Heart right ventricle (tissue), 16 donors: Measurements from ENCODE around the gene PRKAG2. TPM values are rescaled to one million over a fixed set of nuclear protein-coding genes. Genes with fewer than 3 reads are reported as not detected.

Experiments used
- ATAC-seq, 8 donors: fragments of 200-7000 bp; cut with Tn5 transposase; one replicate each; pipeline ENCODE4 v1.9.1; 2020; ENCODE audit warnings: mild to moderate bottlenecking in 8 of 8, moderate library complexity in 8 of 8, moderate number of reproducible peaks in 1 of 8
- DNase-seq, 2 donors: peaks; one replicate each; pipeline ENCODE4 v3.0.0-alpha.2; 2020
- H3K27ac ChIP-seq, 10 donors: fragments of 200-600 bp; sonication (generic) in 2 of 10; one replicate each; pipeline versions ENCODE4 v1.5.0 to v1.8.0; 2020 to 2022; ENCODE audit warnings: mild to moderate bottlenecking in 3 of 10
- H3K27me3 ChIP-seq, 7 donors: fragments of 200-600 bp; one replicate each; pipeline ENCODE4 v1.8.0; 2021 to 2022; ENCODE audit warnings: mild to moderate bottlenecking in 2 of 7
- H3K36me3 ChIP-seq, 9 donors: fragments of 200-600 bp; sonication (generic) in 1 of 9; one replicate each; pipeline versions ENCODE4 v1.5.0 to v1.8.0; 2020 to 2022; ENCODE audit warnings: mild to moderate bottlenecking in 2 of 9
- H3K4me1 ChIP-seq, 9 donors: fragments of 200-600 bp; sonication (generic) in 1 of 9; one replicate each; pipeline versions ENCODE4 v1.5.0 to v1.8.0; 2020 to 2022; ENCODE audit warnings: mild to moderate bottlenecking in 4 of 9
- H3K4me3 ChIP-seq, 10 donors: fragments of 200-600 bp; sonication (generic) in 2 of 10; one replicate each; pipeline versions ENCODE4 v1.5.0 to v1.8.0; 2020 to 2022; ENCODE audit warnings: mild to moderate bottlenecking in 7 of 10, moderate library complexity in 2 of 10
- H3K9me3 ChIP-seq, 11 donors: fragments of 200-600 bp in 10 of 11; sonication (generic) in 2 of 11; one replicate each; pipeline versions ENCODE4 v1.5.0 to v1.8.0; 2013 to 2022; ENCODE audit warnings: mild to moderate bottlenecking in 2 of 11, control low read depth in 1 of 11, moderate library complexity in 1 of 11
- WGBS, 2 donors: extraction: QIAGEN DNeasy Blood & Tissue Kit; methylation state at CpG; one replicate each; pipeline ENCODE4 v1.1.7; 2013; ENCODE audit warnings: inconsistent platforms in 1 of 2; 5-methylcytosine and 5-hydroxymethylcytosine counted together
- intact Hi-C, 10 donors: fragments of 100-400 bp; cut with DNase I; formaldehyde crosslinking; loops; one replicate each; pipeline versions ENCODE4 v1.11.1 to v1.14.2; 2022
- polyA plus RNA-seq, 2 donors: library from polyadenylated mRNA; stranded (reverse); fragments of 200-250 nt; gene quantifications; one replicate each; pipeline ENCODE4 v1.2.3, GENCODE V29; 2013
- total RNA-seq, 10 donors: library from RNA; stranded (reverse); fragmentation: NEBNext Ultra II Directional in 3 of 10; extraction: Animal tissue kit (Norgen Biotek cat#: 25700) in 3 of 10; gene quantifications; one replicate each; pipeline versions ENCODE4 v1.2.1 to v1.2.4, GENCODE V29; 2021 to 2023
- TF ChIP-seq, protein P1 (sequence below), 9 donors: fragments of 200-600 bp; sonication (generic) in 2 of 9; IDR thresholded peaks; one replicate each; pipeline versions ENCODE4 v1.5.0 to v1.8.0; 2021 to 2022; ENCODE audit warnings: antibody characterized with exemption in 9 of 9, mild to moderate bottlenecking in 5 of 9, moderate library complexity in 1 of 9
- donor health status: Arrhythmogenic right ventricular cardiomyopathy.
- donor health status: ischemic (EF 13 %, LVEDD 7.1; RV severe dilation, severe dysfunction).
- donor health status: healthy with polysubstance abuse.
- donor health status: DM: no; HTN: yes; CAD: no.
- donor health status: DM: no; HTN: no; CAD: no.
- donor health status: ischemic (EF 25% LVEDD 6.9; RV normal size, moderate dysfunction).
- donor health status: ischemic (EF 25% LVEDD 5.7; RV mildly dilated, moderate dysfunction).
- donor health status: healthy.
- donor health status: DM: yes; HTN: yes; CAD: no.
- donor health status: Ischemic cardiomyopathy.
- donor health status: ischemic (EF 35%, LVEDD 5.7; RV mildly dilated, moderate dysfunction).
- donor health status: nonischemic (EF 11% LVEDD 7.7; RV severe dilation, severe dysfunction).
- donor health status: DM: yes; HTN: yes; CAD: no.
- donor health status: PGD.
- donor health status: ischemic (EF 29% LVEDD 5.4; RV normal size, mild dysfunction).
- donor health status: nonischemic (EF 23%, LVEDD 6.1; RV moderate dilation, normal function).

PRKAG2 gene
- total and polyA plus RNA-seq, 12 donors, result 52.4 to 156 (median 114) TPM

DNA sequence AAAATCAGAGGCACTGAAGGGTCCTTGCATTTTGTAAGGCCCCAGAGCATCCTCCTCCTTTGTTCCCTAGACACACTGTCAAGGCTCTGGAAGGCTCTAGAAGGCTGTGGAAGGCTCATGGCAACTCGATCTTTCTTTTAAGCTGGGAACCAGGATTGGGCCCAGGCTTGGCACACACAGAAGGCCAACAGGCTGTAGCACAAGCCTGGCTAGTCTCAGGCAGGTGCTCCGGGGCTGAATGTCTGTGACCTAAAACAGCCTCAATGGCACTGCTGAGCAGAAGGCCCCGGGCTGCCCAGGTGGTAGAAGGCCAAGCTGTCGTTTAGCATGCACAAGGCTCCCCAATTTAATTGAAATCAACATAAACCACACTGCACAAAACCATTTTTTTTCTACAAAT, 55.7 kb downstream of the PRKAG2 start:
- H3K4me3 ChIP-seq, result no peak overlapping the region
- TF ChIP-seq, protein P1, sequence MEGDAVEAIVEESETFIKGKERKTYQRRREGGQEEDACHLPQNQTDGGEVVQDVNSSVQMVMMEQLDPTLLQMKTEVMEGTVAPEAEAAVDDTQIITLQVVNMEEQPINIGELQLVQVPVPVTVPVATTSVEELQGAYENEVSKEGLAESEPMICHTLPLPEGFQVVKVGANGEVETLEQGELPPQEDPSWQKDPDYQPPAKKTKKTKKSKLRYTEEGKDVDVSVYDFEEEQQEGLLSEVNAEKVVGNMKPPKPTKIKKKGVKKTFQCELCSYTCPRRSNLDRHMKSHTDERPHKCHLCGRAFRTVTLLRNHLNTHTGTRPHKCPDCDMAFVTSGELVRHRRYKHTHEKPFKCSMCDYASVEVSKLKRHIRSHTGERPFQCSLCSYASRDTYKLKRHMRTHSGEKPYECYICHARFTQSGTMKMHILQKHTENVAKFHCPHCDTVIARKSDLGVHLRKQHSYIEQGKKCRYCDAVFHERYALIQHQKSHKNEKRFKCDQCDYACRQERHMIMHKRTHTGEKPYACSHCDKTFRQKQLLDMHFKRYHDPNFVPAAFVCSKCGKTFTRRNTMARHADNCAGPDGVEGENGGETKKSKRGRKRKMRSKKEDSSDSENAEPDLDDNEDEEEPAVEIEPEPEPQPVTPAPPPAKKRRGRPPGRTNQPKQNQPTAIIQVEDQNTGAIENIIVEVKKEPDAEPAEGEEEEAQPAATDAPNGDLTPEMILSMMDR (IDR thresholded peaks at IDR 0.05), result no peak
- ATAC-seq, result no peak
- intact Hi-C loops, result no loop called here
- H3K9me3 ChIP-seq, result no peaks in the 10 kb centered on the region
- H3K27me3 ChIP-seq, result no peaks in the 10 kb centered on the region
- peaks cover 0 to 43% (median 22%) of the 10 kb centered on the region in 9 donors for H3K4me1 ChIP-seq
- no peaks in the 10 kb centered on the region for H3K36me3 ChIP-seq
- DNase-seq, result no peak
- WGBS, 2 donors, result 93 to 94% methylated on average over 4 of the region's 4 CpGs
- H3K27ac ChIP-seq, result no peak overlapping the region

DNA sequence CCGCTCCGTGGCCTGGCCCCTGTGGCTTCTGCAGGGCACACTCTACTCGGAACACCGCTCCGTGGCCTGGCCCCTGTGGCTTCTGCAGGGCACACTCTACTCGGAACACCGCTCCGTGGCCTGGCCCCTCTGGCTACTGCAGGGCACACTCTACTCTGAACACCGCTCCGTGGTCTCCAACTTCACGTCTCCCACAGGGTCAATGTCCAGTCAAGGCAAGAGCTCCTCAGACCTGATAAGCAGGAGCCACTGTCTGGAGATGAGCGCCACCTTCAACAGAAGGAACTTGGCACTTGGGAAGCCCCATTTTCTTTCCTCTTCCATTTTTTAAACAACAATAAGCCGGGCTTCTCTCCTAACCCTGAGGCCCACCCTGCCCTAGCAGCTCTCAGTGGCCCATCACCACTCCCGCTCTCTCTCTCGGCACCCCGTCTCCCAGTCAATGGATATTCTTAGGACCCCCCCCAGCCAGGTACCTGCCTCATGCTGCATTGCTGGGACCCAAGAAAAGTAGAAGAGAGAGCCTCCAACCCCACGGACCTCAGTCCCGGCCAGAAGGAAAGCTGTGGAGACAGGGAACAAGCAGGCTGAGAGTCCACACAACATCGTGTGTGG, 56.3 kb downstream of the PRKAG2 start:
- TF ChIP-seq, protein P1 (IDR thresholded peaks at IDR 0.05), result no peak
- Histone ChIP-seq H3K36me3 (no peaks in the 10 kb centered on the region), H3K27ac (no peak overlapping the region), H3K4me3 (no peak overlapping the region), H3K27me3 (no peaks in the 10 kb centered on the region), H3K4me1 (peaks cover 0 to 43% (median 20%) of the 10 kb centered on the region in 9 donors), H3K9me3 (no peaks in the 10 kb centered on the region)
- 77 to 94% methylated on average over 11 to 14 of the region's 19 CpGs for WGBS, 2 donors
- no peak for DNase-seq
- intact Hi-C loops, result no loop called here
- no peak for ATAC-seq

DNA sequence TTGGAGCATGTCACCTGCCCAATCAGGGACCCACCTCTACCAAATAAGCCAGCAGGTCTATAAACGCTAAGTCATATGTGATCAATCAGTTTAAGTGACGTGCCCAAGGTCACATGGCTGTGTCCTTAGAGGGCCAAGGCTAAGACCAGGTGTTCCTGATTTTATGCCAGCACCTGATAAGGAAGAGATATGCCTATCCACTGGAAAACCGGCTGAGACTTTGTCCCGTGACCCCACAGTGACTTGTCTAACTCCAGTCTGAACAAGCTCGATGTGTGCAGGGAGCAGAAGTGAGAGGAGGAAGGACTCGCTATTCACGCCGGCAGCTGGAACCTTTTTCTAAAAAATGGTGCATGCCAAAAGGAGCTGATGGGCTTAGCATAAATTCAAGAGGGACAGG, 57.0 kb downstream of the PRKAG2 start:
- Histone ChIP-seq H3K9me3 (no peaks in the 10 kb centered on the region), H3K4me3 (no peak overlapping the region), H3K27ac (no peak overlapping the region), H3K4me1 (peaks cover 0 to 37% (median 15%) of the 10 kb centered on the region in 9 donors), H3K27me3 (no peaks in the 10 kb centered on the region), H3K36me3 (no peaks in the 10 kb centered on the region)
- DNase-seq, result no peak
- 66 to 68% methylated on average over 8 of the region's 8 CpGs for WGBS, 2 donors
- TF ChIP-seq, protein P1 (IDR thresholded peaks at IDR 0.05), result no peak
- intact Hi-C loops, result no loop called here
- no peak for ATAC-seq

DNA sequence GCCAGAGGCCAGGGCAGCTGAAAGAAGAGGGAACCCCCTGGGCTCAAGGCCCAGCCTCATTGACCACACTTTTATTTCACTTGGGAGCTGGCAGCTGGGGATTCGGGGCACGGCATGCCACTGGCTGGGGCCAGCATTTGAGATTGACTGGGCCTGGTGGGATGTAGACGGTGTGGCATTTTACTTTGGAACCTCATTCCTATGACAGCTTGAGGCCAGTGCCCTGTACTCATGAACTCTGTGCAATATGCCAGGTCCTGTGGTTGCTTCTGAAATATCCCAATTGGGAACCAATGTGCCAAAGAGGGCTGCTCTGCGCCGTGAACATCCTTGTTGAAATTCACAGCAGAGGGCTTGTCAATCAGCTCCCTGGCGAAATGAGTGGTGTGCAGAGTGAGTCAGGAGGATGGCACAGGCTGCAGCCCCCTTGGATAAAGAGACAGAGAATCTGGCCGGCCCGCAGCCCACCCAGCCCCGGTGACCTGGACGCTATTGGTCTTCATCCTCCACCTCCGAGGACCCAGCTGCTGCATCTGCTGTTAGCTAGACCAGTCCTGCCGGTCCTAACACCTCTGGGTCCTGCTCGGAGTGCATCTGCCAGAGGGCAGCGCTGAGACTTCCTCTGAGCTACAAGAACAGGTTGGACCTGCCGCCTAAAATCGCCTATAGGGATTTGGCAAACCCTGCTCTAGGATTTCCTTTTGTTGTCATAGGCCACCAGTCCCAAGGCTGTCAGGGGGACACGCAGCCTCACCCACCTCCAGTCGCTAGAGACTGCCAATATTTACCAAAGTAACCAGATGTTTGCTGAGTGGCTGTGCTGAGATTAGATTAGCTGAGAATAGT, 58.0 kb downstream of the PRKAG2 start:
- WGBS, 2 donors, result 73 to 80% methylated on average over 18 of the region's 18 CpGs
- TF ChIP-seq, protein P1 (IDR thresholded peaks at IDR 0.05), result no peak
- peak in 1 of 8 donors; percentile 17 for ATAC-seq
- Histone ChIP-seq H3K27me3 (no peaks in the 10 kb centered on the region), H3K4me3 (no peak overlapping the region), H3K9me3 (no peaks in the 10 kb centered on the region), H3K27ac (no peak overlapping the region), H3K36me3 (no peaks in the 10 kb centered on the region), H3K4me1 (peaks cover 0 to 27% (median 5%) of the 10 kb centered on the region in 9 donors)
- intact Hi-C loops, result no loop called here
- no peak for DNase-seq
